NOMO-1 treated with dmso at 0.1 percent for 144 hours (cell line): Measurements from ENCODE around the gene CCNT1.
"Not testable (repeated sequence)": the region's sequence is repeated elsewhere in the genome, so short reads cannot be mapped to it uniquely, and the experiment has no call there.

Experiments
- DNase-seq: peaks from one replicate; lab custom pipeline; 2025; ENCODE audit not compliant: unreplicated experiment; lab: John Stamatoyannopoulos, UW

CCNT1 gene

DNA sequence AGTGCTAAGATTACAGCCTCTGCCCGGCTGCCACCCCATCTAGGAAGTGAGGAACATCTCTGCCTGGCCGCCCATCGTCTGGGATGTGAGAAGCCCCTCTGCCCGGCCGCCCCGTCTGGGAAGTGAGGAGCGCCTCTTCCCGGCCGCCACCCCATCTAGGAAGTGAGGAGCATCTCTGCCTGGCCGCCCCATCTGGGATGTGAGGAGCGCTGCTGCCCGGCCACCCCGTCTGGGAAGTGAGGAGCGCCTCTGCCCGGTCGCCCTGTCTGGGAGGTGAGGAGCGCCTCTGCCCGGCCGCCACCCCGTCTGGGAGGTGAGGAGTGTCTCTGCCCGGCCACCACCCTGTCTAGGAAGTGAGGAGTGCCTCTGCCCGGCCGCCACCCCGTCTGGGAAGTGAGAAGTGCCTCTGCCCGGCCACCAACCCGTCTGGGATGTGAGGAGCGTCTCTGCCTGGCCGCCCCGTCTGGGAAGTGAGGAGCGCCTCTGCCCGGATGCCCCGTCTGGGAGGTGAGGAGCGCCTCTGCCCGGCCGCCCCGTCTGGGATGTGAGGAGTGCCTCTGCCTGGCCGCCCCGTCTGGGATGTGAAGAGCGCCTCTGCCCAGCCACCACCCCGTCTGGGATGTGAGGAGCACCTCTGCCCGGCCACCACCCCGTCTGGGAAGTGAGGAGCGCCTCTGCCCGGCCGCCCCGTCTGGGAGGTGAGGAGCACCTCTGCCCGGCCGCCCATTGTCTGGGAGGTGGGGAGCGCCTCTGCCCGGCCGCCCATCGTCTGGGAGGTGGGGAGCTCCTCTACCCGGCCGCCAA lies 74.6 kb downstream of the CCNT1 start:
- not testable (repeated sequence) for DNase-seq

DNA sequence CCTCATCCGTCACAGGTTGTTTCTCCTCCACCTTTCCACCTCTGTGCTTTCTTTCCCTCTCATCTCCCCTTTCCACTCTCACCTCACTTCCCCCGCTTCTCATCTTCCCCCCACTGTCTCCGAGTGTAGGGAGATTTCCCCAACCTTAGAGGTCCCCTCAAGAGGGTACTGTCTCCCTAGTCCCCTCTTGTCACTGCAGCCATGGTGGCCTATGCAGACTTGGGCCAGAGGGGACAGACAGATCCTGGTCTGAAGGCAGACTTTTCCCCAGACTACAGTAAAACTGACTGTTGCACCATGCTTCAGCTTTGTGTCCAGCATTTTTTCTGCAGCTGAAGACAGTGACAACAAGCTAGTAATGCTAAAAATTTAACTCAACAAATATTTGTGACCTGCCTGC lies 75.7 kb downstream of the CCNT1 start:
- DNase-seq = no peak

DNA sequence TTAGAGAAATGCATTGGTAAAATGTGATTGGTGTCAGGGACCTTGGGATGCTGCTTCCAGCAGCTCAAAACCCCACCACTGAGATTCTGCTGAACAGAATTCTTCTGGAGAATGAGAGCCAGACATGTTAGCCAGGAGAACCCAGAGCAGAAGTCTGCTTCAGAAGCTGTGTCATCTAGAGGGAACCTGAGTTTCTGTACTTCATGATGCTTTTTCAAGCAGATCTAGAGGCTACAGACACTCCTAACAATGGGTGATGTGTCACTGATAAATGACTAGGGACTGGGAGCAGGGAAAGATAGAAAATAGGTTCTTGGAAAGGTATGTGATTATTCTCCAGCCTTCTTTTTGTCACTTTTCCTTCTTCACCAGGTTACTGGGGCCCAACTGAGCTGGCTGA lies 76.1 kb downstream of the CCNT1 start:
- no peak for DNase-seq
